IPS-NIHi7 (cell line): Measurements from ENCODE around the gene ATRN.

Source experiments
- DNase-seq: peaks from one replicate; pipeline ENCODE4 v3.0.0; 2012; ENCODE audit warnings: mixed read lengths; ENCODE audit errors: extremely low spot score

ATRN gene

GRCh38 chr20:3658019-3658715 is 187.3 kb downstream of the ATRN start:
- no peak for DNase-seq

GRCh38 chr20:3658716-3659491 is 188.1 kb downstream of the ATRN start:
- DNase-seq: no peak

- DNase-seq: no peak
These were observed 188.9 kb downstream of the ATRN start for GRCh38 chr20:3659492-3660261.

GRCh38 chr20:3660262-3661059 is 189.6 kb downstream of the ATRN start:
- DNase-seq: no peak

- no peak for DNase-seq
These were observed 190.4 kb downstream of the ATRN start for GRCh38 chr20:3661060-3661813.

- no peak for DNase-seq
These were observed 191.2 kb downstream of the ATRN start for GRCh38 chr20:3661814-3662665.

- DNase-seq: peak; percentile 79
These were observed 192.3 kb downstream of the ATRN start, which contains the start of gene GFRA4 for GRCh38 chr20:3663031-3663701. Gene GFRA4, minus strand, starts transcription at chr20:3663399. Its CDS starts 0 bp downstream, at chr20:3663399.

- DNase-seq: no peak
These were observed 193.0 kb downstream of the ATRN start for GRCh38 chr20:3663858-3664257.

- DNase-seq: no peak
These were observed 196.7 kb downstream of the ATRN start for GRCh38 chr20:3667434-3668037.

GRCh38 chr20:3669710-3670367 is 199.0 kb downstream of the ATRN start:
- DNase-seq: no peak

GRCh38 chr20:3670511-3670910 is 199.7 kb downstream of the ATRN start:
- no peak for DNase-seq

- no peak for DNase-seq
These were observed 200.1 kb downstream of the ATRN start for GRCh38 chr20:3670945-3671344.

GRCh38 chr20:3671986-3672546 is 201.2 kb downstream of the ATRN start:
- DNase-seq: no peak

- no peak for DNase-seq
These were observed 201.8 kb downstream of the ATRN start for GRCh38 chr20:3672547-3673171.

- DNase-seq: no peak
These were observed 202.6 kb downstream of the ATRN start for GRCh38 chr20:3673221-3674070.

GRCh38 chr20:3674447-3674846 is 203.6 kb downstream of the ATRN start:
- DNase-seq: no peak
